HCEC 1CT (cell line): ENCODE data around the gene FXYD5.

ENCODE experiments used
- DNase-seq: peaks from one replicate; pipeline ENCODE4 v3.0.0-alpha.2; 2017

The FXYD5 gene, protein sequence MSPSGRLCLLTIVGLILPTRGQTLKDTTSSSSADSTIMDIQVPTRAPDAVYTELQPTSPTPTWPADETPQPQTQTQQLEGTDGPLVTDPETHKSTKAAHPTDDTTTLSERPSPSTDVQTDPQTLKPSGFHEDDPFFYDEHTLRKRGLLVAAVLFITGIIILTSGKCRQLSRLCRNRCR

GRCh38 chr19:35154525-35155406, at the start of gene FXYD5:
Gene FXYD5, plus strand, starts transcription at chr19:35154735. Its CDS starts 816 bp downstream, at chr19:35155551.
- peak; percentile 73 for DNase-seq

- DNase-seq: no peak
These were observed 49.5 kb upstream of the FXYD5 start for GRCh38 chr19:35105047-35105410.

DNA sequence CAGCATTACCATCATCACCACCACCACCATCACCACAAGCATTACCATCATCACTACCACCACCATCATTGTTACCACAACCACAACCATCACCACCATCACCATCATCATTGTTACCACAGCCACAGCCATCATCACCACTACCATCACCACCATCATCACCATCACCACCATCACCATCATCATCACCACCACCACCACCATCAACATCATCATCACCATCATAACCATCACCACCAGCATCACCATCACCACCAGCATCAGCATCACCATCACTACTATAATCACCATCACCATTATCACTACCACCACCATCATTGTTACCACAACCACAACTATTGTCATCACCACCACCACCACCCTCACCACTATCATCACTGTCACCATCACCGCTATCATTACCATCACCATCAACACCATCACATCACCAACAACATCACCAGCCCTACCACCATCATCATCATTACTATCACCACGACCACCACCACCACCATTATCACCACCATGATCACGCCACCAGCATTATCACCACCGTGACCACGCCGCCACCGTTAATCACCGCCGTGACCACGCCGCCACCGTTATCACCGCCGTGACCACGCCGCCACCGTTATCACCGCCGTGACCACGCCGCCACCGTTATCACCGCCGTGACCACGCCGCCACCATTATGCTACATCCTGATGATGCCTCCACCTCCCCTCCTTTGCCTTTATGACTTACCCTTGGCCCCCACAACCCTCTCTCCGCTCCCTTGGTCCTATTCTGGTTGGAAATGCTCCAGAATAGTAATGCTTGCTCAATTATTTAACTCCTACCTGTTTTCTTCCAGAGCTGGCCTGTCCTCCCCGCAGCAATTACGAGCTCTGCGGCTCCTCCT, 48.9 kb upstream of the FXYD5 start:
- no peak for DNase-seq

- no peak for DNase-seq
These were observed 48.3 kb upstream of the FXYD5 start for GRCh38 chr19:35106291-35106583.

DNA sequence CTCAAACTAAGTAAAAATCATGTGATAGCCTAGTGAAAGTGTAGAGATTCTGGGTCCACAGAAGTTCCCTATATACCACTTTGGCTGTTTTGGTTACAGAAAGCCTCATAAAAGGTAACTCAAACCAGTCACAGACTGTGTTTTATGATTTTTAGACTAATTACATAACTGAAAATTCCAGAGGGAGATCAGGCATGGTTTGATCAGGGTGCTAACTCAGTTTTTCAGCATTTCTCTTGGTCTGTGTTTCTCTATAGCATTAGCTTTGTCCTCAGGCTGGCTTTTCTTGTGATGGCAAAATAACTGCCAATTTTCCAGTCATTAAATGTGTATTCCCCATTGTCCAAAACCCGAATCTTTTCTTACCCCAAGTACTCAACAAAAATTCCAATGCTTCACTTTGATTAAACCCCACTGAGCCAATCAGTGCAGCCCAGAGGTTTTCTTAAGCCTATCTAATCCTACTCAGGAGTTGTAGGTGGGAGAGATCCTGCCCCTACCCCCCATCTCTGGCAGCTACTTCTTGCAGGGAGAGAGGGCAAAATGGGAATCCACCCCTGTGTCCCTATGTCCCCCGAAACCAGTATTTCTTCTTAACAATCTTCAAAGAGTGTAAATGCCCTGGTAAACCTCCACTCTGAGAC, 47.5 kb upstream of the FXYD5 start:
- DNase-seq: no peak

- peak; percentile 17 for DNase-seq
These were observed 47.0 kb upstream of the FXYD5 start for GRCh38 chr19:35107545-35107944.

DNA sequence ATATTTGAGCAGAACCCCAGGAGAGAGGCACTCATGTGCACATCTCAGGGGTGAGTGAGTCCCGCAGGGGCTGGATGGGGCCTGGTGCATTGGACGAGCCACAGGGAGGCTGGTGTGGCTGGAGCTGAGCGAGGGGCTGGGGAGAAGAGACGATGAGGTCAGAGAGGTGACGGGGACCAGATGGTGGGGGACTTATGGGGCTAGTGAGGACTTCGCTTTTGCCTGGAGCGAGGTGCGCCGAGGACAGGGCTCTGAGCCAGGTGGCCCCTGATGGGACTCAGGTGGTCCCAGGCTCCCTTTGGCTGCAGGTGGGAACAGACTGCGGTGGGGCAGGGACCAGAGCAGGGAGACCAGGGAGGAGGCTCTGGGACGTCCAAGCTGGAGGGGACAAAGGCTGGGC, 45.8 kb upstream of the FXYD5 start:
- no peak for DNase-seq

DNA sequence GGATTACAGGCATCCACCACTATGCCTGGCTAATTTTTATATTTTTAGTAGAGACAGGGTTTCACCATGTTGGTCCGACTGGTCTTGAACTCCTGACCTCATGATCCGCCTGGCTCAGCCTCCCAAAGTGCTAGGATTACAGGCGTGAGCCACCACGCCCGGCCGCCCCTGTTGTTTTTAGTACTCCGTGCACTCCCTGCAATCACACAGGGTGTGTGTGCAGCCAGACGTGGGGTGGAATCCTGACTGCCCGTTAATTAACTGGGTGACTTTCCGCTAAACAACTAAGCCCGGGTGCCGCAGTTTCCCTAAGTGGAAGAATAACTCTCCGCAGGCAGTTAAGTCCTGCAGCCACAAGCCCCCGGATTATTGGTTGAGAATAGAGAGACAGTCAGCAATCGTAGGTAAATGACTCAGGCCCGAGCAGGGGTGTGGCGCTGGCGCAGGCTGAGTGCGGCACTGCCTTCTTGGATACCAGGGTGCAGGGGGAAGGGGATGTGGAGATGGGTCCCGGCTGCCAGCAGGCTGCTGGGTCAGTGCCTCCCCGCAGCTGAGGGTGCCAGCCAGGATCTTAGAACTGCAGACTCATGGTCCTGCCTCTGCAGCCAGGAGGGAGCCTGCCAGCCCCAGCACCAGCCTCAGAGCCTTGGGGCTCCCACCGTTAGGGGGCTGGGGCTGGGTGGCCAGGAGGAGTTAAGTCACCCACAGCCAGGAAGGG, 45.0 kb upstream of the FXYD5 start:
- no peak for DNase-seq

- DNase-seq: no peak
These were observed 43.6 kb upstream of the FXYD5 start for GRCh38 chr19:35110974-35111373.

DNA sequence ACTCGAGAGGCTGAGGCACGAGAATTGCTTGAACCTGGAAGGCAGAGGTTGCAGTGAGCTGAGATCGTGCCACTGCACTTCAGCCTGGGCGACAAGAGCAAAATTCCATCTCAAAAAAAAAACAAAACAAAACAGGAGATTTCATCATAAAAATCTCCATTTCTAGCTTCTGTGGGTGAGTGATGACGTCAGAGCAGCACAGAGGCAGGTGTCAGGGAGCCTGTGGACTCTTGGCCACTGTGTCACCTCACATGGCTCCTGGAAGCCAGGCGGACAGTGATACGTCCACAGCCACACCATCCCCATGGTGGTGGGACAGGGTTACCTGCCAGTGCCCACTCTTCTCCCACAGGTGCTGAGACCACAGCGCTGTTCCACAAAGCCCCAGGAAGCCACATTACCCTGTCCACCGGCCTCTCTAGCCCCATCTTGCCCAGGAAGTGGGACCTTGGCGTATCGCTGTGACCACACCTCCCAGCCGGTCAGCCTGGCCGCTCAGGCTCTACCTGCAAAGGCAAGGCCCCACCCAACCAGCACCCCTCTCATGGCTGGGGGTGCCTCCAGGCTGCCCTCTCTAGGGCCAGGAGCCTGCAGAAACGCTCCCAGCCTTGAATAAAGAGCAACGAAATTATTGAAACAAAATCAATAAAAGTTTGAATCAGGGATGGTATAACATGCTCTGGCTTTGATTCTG, 41.4 kb upstream of the FXYD5 start:
- no peak for DNase-seq

GRCh38 chr19:35114353-35115176, 40.0 kb upstream of the FXYD5 start:
- no peak for DNase-seq

- DNase-seq: no peak
These were observed 39.2 kb upstream of the FXYD5 start, which contains the start of gene FXYD3 for GRCh38 chr19:35115177-35115951. Gene FXYD3, plus strand, starts transcription at chr19:35115823. Its CDS starts 3,554 bp downstream, at chr19:35119377.

DNA sequence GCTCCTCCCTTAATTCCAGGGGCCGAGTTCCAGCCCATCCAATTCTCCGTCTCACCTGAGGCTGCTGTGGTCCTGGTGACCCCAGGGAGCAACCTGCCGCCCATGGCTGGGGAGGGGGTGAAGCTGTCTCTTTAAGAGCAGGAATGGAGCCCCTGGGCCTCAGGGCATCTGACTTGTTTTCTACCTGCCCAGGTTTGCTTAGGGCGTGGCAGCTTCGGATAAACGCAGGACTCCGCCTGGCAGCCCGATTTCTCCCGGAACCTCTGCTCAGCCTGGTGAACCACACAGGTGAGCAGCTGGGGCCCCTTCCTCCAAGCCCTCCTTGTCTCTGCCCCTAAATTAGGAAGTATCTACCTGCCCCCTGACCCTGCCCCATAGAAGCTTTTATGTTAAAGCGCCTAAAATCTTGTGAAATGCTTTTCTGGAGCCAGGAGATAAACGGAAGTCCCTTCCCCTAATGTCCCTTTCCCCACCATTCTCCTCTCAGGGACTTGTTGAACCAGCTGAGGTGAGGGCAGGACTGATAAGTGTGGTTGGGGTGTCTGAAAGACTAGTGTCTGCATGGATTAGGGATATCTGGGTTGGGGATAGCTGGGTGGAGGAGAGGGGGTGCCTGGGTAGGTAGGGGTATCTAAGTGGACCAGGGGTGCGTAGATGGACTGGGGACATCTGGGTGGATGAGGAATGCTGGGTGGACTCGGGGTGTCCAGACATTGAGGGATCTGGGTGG, 38.3 kb upstream of the FXYD5 start:
- no peak for DNase-seq

DNA sequence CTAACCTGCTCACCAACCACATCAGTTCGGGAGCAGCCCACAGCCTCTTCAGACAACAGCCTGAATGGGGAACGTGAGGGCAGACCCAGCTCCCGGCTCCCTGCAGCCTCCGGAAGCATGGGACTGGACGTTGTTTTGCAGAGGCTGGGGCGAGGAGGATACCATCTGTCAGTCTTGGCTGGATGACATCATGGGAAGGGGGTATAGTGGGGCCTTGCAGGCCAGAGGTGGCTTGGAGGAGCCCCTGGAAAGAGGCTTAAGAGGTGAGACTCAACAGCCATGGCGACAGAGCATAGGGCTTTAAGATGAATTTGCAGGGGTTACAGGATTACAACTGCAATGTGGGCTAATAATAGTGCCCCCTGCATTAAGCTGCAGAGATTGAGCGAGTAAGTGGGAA, 37.4 kb upstream of the FXYD5 start:
- DNase-seq: no peak

DNA sequence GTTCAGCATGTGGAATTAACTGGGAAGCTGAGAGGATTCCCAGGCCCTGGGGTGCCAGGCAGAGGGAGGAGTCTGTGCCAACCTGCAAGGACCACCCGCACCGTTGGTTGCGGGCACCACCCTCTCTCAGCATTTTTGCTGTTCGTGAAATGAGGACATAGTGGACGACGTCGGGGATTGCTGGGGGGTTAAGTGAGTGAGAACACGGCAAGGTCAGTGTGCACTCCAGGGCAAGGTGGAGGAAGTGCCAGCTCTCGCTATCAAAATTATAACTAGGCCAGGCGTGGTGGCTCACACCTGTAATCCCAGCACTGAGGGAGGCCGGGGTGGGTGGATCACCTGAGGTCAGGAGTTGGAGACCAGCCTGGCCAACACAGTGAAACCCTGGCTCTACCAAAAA, 36.7 kb upstream of the FXYD5 start:
- DNase-seq: no peak

GRCh38 chr19:35118268-35119020, 36.1 kb upstream of the FXYD5 start:
- DNase-seq: no peak

GRCh38 chr19:35119091-35119490, 35.4 kb upstream of the FXYD5 start:
- DNase-seq: no peak

GRCh38 chr19:35119578-35120155, 34.9 kb upstream of the FXYD5 start:
- no peak for DNase-seq
